GM18508 (cell line): ENCODE results near the gene CCT8.
"Not testable (repeated sequence)": the region's sequence is repeated elsewhere in the genome, so short reads cannot be mapped to it uniquely, and the experiment has no call there.

Experiments used
- ATAC-seq: cut with Tn5 transposase; IDR thresholded peaks from one replicate; pipeline ENCODE4 v1.9.1; 2021; ENCODE audit warnings: moderate number of reproducible peaks; ENCODE audit not compliant: insufficient read depth, unreplicated experiment

CCT8 gene

DNA sequence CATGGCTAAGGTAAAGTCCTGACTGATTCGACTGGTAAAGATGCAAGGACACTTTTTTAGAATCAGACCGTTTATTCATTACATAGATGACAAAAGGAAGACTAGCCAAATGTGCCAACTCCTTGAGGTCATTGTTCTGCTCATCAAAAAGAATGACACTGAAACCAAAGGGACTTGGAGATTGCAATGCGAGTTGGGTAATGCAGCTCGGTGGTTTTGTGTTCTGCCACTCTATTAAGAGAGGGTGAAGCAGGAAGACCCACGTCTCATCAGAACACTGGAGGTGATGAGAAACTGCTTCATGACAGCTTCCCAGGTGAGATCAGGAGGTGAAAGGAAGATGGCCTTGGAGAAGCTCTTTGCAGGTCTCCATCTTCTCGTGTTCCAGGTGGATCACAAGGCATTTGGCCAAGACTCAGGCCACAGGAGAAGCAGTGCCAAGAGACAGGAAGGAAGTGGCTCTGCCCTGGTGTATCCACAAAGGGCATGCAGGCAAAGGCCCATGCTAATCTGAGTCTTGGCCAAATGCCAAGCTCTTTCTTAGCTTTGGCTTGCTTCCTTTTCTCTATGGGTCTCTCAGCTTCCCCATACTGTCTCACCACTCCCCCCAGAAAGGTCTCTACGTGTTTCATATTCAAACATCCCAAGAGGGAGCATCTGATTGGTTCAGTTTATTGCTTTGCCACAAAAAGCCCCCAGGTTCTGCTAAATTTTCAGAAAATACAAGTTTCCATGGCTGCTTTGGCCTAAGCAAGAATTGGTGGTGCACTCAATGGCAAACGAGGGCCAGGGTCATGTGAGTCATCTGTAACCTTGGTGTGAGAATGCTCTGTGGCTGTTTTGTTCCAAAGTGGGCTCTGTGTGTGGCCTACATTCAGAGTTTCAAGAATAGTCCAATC is 5.7 kb upstream of the CCT8 start:
- ATAC-seq, result no peak

GRCh38 chr21:29077651-29078090 is 4.2 kb upstream of the CCT8 start:
- ATAC-seq, result no peak

- not testable (repeated sequence) for ATAC-seq
These were observed 3.5 kb upstream of the CCT8 start for GRCh38 chr21:29076731-29077640.

- ATAC-seq, result no peak
These were observed 2.4 kb upstream of the CCT8 start for GRCh38 chr21:29075706-29076466.

GRCh38 chr21:29074783-29075182 is 1.3 kb upstream of the CCT8 start:
- no peak for ATAC-seq

GRCh38 chr21:29074007-29074376 is 544 bp upstream of the CCT8 start:
- no peak for ATAC-seq

- no peak for ATAC-seq
These were observed 601 bp downstream of the CCT8 start for GRCh38 chr21:29072873-29073221.

GRCh38 chr21:29064850-29065481 is 8.5 kb downstream of the CCT8 start:
- peak; percentile 86 for ATAC-seq

- no peak for ATAC-seq
These were observed 16.9 kb downstream of the CCT8 start for GRCh38 chr21:29056538-29057050.

DNA sequence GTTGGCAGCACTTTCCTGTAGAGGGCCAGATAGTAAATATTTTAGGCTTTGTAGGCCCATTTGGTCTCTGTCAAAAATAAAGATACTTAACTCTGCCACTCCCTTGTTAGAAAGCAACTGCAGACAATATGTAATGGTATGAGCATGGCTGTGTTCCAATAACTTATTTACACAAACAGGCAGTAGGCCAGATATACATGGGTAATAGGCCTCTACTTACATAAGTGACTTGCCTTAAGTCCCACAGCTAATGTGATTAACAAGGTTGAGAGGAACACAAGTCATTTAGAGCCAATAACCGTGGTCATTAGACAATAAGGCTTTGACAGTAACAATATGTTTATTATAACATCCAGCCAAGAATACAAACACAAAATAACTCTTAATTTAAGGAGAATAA is 17.4 kb downstream of the CCT8 start:
- no peak for ATAC-seq

GRCh38 chr21:29055080-29055479 is 18.4 kb downstream of the CCT8 start:
- ATAC-seq, result no peak

DNA sequence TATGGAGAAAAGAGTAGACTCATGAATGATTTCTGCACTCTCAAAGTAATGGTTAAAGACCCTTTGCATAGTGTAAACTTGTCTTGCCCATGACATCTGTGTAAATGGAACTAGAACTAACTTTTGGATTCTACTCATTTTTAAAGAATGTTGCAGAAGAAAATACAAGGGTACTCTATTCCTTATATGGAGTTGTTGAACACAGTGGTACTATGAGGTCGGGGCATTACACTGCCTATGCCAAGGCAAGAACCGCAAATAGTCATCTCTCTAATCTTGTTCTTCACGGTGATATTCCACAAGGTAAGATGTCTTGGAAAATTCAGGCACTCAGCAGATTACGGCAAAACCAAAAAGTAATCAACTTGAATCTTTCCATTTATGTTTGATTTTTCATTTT is 19.8 kb downstream of the CCT8 start:
- no peak for ATAC-seq

GRCh38 chr21:29053011-29053553 is 20.4 kb downstream of the CCT8 start:
- ATAC-seq, result no peak

DNA sequence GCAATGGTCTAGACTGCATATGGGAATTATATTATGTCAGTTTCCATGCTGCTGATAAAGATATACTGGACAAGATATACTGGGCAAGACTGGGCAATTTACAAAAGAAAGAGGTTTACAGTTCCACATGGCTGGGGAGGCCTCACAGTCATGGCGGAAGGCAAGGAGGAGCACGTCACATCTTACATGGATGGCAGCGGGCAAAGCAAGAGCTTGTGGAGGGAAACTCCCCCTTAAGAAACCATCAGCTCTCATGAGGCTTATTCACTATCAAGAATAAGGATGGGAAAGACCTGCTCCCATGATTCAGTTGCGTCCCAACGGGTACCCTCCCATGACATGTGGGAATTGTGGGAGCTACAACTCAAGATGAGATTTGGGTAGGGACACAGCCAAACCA is 21.2 kb downstream of the CCT8 start:
- no peak for ATAC-seq

- no peak for ATAC-seq
These were observed 38.8 kb downstream of the CCT8 start for GRCh38 chr21:29034678-29035077.

DNA sequence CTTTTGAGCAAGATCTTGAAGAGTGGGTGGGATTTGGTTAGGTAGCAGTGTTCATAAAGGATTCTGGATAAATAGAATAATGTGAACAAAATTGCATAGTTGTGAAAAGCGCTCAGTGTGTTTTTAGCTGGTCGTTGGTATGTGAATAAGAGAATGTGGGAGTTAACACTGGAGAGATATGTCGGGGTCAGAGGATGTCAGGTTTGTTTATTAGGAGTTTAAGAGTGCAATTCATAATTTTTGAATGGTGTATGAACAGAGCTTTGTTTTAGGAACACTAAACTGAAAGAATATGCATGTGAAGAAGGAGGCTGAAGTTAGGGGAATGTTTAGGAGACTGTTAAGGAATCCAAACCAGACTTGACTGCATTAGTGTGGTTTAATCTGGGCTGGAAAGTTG is 39.6 kb downstream of the CCT8 start:
- ATAC-seq, result no peak

GRCh38 chr21:29033301-29033700 is 40.1 kb downstream of the CCT8 start:
- ATAC-seq, result no peak

- no peak for ATAC-seq
These were observed 42.5 kb downstream of the CCT8 start for GRCh38 chr21:29030909-29031308.

- ATAC-seq, result no peak
These were observed 43.9 kb downstream of the CCT8 start for GRCh38 chr21:29029524-29029923.

DNA sequence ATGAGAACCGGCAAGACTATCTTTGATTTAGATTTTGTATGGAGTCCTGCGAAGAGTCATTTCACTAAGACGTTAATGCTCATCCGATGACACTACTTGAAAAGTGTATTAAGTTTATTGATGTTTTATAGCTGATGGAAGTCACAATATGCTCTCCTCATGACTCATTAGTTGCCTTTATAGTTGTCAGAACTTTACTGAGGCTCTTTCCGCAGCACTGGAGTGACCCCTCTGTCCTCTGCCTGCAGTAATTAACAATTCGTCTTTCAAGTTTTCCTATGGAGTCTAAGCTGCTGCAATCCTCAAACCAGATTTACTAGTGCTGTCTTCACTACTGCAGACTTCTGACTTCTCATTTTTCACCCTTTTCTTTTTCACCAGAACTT is 48.1 kb downstream of the CCT8 start:
- ATAC-seq, result no peak
